HEK293 (cell line): ENCODE results near the gene MAPK9.
"Not testable (repeated sequence)": the region's sequence is repeated elsewhere in the genome, so short reads cannot be mapped to it uniquely, and the experiment has no call there.

Experiments used
- CTCF ChIA-PET: fragments of 350-600 bp; formaldehyde crosslinking; extraction: SDS; loops from one replicate; lab custom pipeline; 2021; ENCODE audit warnings: antibody characterized with exemption; lab: Yijun Ruan, JAX
- POLR2A ChIA-PET: fragments of 300-600 bp; formaldehyde crosslinking; extraction: SDS; loops from one replicate; lab custom pipeline; 2020; ENCODE audit warnings: antibody characterized with exemption, inconsistent platforms; lab: Yijun Ruan, JAX
- H3K27ac ChIP-seq: fragments of 200-500 bp; sonication (Bioruptor generic); 2 replicates; pipeline ENCODE4 v1.5.1; 2014; ENCODE audit warnings: low read depth, low read length, control low read depth, inconsistent platforms; ENCODE audit errors: extremely low read depth
- H3K36me3 ChIP-seq, 2 experiments: fragments of 200-500 bp in 1 of 2; sonication (Bioruptor generic) in 1 of 2; 1 replicate in 1 of 2; 2 replicates in 1 of 2; pipeline ENCODE4 v1.5.1; 2014 to 2017; ENCODE audit warnings: inconsistent platforms in 2 of 2, low read length in 2 of 2; ENCODE audit not compliant: control insufficient read depth in 2 of 2, insufficient read depth in 1 of 2
- H3K4me1 ChIP-seq: fragments of 200-500 bp; sonication (Bioruptor generic); 2 replicates; pipeline ENCODE4 v1.5.1; 2014; ENCODE audit warnings: mild to moderate bottlenecking, low read length, inconsistent platforms; ENCODE audit not compliant: control insufficient read depth, insufficient read depth
- H3K4me3 ChIP-seq: 2 replicates; pipeline ENCODE4 v1.5.1; 2011; ENCODE audit warnings: low read depth, mild to moderate bottlenecking, control low read depth, low read length, moderate library complexity
- H3K9me3 ChIP-seq: fragments of 200-500 bp; sonication (Bioruptor generic); 2 replicates; pipeline ENCODE4 v1.5.1; 2014; ENCODE audit warnings: low read depth, low read length, inconsistent platforms; ENCODE audit not compliant: control insufficient read depth, insufficient read depth
- EGR2 ChIP-seq: fragments of 450-650 bp; formaldehyde crosslinking; IDR thresholded peaks from 2 replicates; pipeline ENCODE4 v1.5.1; 2016; ENCODE audit warnings: low read depth, missing biosample characterization, missing genetic modification characterization
- GLIS1 ChIP-seq: fragments of 450-650 bp; formaldehyde crosslinking; IDR thresholded peaks from 2 replicates; pipeline ENCODE4 v1.5.1; 2016; ENCODE audit warnings: missing biosample characterization, missing genetic modification characterization
- INSM2 ChIP-seq: fragments of 450-650 bp; formaldehyde crosslinking; IDR thresholded peaks from 2 replicates; pipeline ENCODE4 v1.5.1; 2016; ENCODE audit warnings: missing biosample characterization, missing genetic modification characterization
- RBAK ChIP-seq: fragments of 450-650 bp; formaldehyde crosslinking; IDR thresholded peaks from 2 replicates; pipeline ENCODE4 v1.5.1; 2016; ENCODE audit warnings: missing biosample characterization, missing genetic modification characterization
- SCRT1 ChIP-seq: fragments of 450-650 bp; formaldehyde crosslinking; IDR thresholded peaks from 2 replicates; pipeline ENCODE4 v1.5.1; 2016; ENCODE audit warnings: missing biosample characterization, missing genetic modification characterization, borderline replicate concordance
- SP2 ChIP-seq: fragments of 450-650 bp; formaldehyde crosslinking; IDR thresholded peaks from 2 replicates; pipeline ENCODE4 v1.5.1; 2016; ENCODE audit warnings: missing biosample characterization, missing genetic modification characterization
- YY2 ChIP-seq: fragments of 450-650 bp; formaldehyde crosslinking; IDR thresholded peaks from 2 replicates; pipeline ENCODE4 v1.5.1; 2016; ENCODE audit warnings: missing biosample characterization, missing genetic modification characterization
- ZBTB17 ChIP-seq: fragments of 450-650 bp; formaldehyde crosslinking; IDR thresholded peaks from 2 replicates; pipeline ENCODE4 v1.5.1; 2016; ENCODE audit warnings: missing biosample characterization, missing genetic modification characterization
- ZBTB26 ChIP-seq: fragments of 450-650 bp; formaldehyde crosslinking; optimal IDR thresholded peaks from 2 replicates; pipeline ENCODE3; 2016; ENCODE audit warnings: missing biosample characterization, mild to moderate bottlenecking, missing genetic modification characterization
- ZBTB44 ChIP-seq: fragments of 450-650 bp; IDR thresholded peaks from 2 replicates; pipeline ENCODE4 v1.5.1; 2018; ENCODE audit warnings: missing biosample characterization, mild to moderate bottlenecking, missing genetic modification characterization
- ZEB2 ChIP-seq: fragments of 450-650 bp; formaldehyde crosslinking; IDR thresholded peaks from 2 replicates; pipeline ENCODE4 v1.5.1; 2016; ENCODE audit warnings: missing biosample characterization, missing genetic modification characterization
- ZNF114 ChIP-seq: fragments of 450-650 bp; formaldehyde crosslinking; IDR thresholded peaks from 2 replicates; pipeline ENCODE4 v1.5.0; 2017; ENCODE audit warnings: missing biosample characterization, missing genetic modification characterization
- ZNF221 ChIP-seq: fragments of 450-650 bp; formaldehyde crosslinking; IDR thresholded peaks from 2 replicates; pipeline ENCODE4 v1.5.1; 2017; ENCODE audit warnings: missing biosample characterization, missing genetic modification characterization, borderline replicate concordance
- ZNF248 ChIP-seq: fragments of 450-650 bp; formaldehyde crosslinking; IDR thresholded peaks from 2 replicates; pipeline ENCODE4 v1.5.1; 2017; ENCODE audit warnings: missing biosample characterization, missing genetic modification characterization
- ZNF311 ChIP-seq: fragments of 450-650 bp; formaldehyde crosslinking; IDR thresholded peaks from 2 replicates; pipeline ENCODE4 v1.5.1; 2017; ENCODE audit warnings: missing biosample characterization, missing genetic modification characterization, borderline replicate concordance
- ZNF433 ChIP-seq: fragments of 450-650 bp; formaldehyde crosslinking; IDR thresholded peaks from 2 replicates; pipeline ENCODE4 v1.5.1; 2016; ENCODE audit warnings: missing biosample characterization, missing genetic modification characterization, low read depth
- ZNF660 ChIP-seq: fragments of 450-650 bp; IDR thresholded peaks from 2 replicates; pipeline ENCODE4 v1.5.1; 2018; ENCODE audit warnings: missing biosample characterization, mild to moderate bottlenecking, missing genetic modification characterization
- TF ChIP-seq, protein P1 (sequence below): fragments of 450-650 bp; formaldehyde crosslinking; IDR thresholded peaks from 2 replicates; pipeline ENCODE4 v1.5.1; 2017; ENCODE audit warnings: missing biosample characterization, missing genetic modification characterization

MAPK9 gene

GRCh38 chr5:180301253-180301652, 9.4 kb upstream of the MAPK9 start:
- no peak overlapping the region for H3K27ac ChIP-seq
- ChIA-PET POLR2A (no interaction called here), CTCF (interaction anchor here (0.9 to 3.2 kb wide), 2 partner anchors 15 to 28 kb away, joined by 3 to 17 read pairs; no protein-coding TSS in a partner anchor)
- no peak for TF ChIP-seq GLIS1 (tag by site-specific recombination)
- no peak for TF ChIP-seq ZNF221 (tag by site-specific recombination)
- TF ChIP-seq, all 188 proteins: peak for 0
- no peak overlapping the region for H3K4me3 ChIP-seq
- H3K4me1 ChIP-seq: no peaks in the 10 kb centered on the region
- peaks cover 0 to 40% of the 10 kb centered on the region in 2 experiments; a peak in 1 of 3 replicates for H3K36me3 ChIP-seq
- no peaks in the 10 kb centered on the region for H3K9me3 ChIP-seq

DNA sequence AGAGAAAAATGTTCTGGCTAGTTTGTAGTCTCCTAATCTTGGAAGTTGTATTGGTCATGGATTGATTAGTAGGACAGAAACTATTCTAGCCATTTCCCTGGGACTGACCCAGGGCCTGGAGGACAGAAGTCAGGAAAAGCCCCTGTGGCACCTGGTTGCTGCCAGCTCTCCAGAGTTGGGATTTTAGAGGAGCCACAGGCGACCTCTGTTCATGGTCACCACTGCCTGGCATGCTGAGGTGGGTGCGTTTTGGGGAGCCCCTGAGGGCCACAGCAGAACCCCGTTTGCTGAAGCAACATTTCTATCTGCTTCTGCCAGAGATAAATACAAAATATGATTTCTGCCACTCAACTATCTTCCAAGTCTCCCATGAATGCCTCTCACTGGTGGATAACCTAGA, 7.6 kb upstream of the MAPK9 start:
- CTCF ChIA-PET: interaction anchor here (0.6 to 3.2 kb wide), 2 partner anchors 17 to 166 kb away, joined by 3 to 17 read pairs; no protein-coding TSS in a partner anchor
- TF ChIP-seq ZNF221 (tag by site-specific recombination) (no peak), ZNF433 (tag by site-specific recombination) (no peak), ZNF311 (no peak), ZBTB44 (tag by site-specific recombination) (no peak), SCRT1 (tag by site-specific recombination) (no peak), ZNF660 (tag by site-specific recombination) (no peak)
- POLR2A ChIA-PET: no interaction called here
- Histone ChIP-seq H3K4me3 (no peak overlapping the region), H3K9me3 (no peaks in the 10 kb centered on the region), H3K27ac (no peak overlapping the region), H3K36me3 (peaks cover 0 to 30% of the 10 kb centered on the region in 2 experiments; a peak in 2 of 3 replicates), H3K4me1 (no peaks in the 10 kb centered on the region)

DNA sequence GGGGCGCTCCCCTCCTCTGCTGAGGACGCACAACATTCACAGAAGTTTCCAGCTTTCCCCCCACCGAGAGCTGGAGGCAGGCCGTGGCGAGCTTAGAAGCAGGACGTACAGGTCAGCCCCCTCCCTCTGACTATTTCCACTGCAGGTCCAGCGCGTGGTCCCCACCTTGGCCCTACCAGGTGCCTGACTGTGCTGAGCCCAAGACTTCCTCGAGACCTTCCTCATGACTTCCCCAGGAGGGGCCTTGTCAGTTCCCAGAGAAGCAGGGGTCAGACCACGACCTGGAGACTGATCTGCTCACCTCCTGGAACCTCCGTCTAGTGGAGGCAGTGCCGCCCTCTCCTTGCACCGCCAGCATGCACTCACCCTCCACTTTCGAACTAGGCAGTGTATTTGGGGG, 7.1 kb upstream of the MAPK9 start:
- peaks cover 2 to 31% of the 10 kb centered on the region in 2 experiments; a peak in 2 of 3 replicates for H3K36me3 ChIP-seq
- POLR2A ChIA-PET, H3K4me1 ChIP-seq, H3K9me3 ChIP-seq, CTCF ChIA-PET, H3K27ac ChIP-seq, H3K4me3 ChIP-seq: not testable (repeated sequence)

- CTCF ChIA-PET: interaction anchor here (0.8 to 5.6 kb wide), 4 partner anchors 18 to 330 kb away, joined by 3 to 45 read pairs (median 4); no protein-coding TSS in a partner anchor
- no peak for TF ChIP-seq RBAK (tag by site-specific recombination)
- no peak for TF ChIP-seq INSM2 (tag by site-specific recombination)
- TF ChIP-seq ZBTB26 (tag by site-specific recombination): no peak
- no peak for TF ChIP-seq ZBTB17
- no peak for TF ChIP-seq SP2 (tag by site-specific recombination)
- TF ChIP-seq ZEB2 (tag by site-specific recombination): no peak
- TF ChIP-seq ZNF248 (tag by site-specific recombination): no peak
- TF ChIP-seq YY2: no peak
- TF ChIP-seq, protein P1, sequence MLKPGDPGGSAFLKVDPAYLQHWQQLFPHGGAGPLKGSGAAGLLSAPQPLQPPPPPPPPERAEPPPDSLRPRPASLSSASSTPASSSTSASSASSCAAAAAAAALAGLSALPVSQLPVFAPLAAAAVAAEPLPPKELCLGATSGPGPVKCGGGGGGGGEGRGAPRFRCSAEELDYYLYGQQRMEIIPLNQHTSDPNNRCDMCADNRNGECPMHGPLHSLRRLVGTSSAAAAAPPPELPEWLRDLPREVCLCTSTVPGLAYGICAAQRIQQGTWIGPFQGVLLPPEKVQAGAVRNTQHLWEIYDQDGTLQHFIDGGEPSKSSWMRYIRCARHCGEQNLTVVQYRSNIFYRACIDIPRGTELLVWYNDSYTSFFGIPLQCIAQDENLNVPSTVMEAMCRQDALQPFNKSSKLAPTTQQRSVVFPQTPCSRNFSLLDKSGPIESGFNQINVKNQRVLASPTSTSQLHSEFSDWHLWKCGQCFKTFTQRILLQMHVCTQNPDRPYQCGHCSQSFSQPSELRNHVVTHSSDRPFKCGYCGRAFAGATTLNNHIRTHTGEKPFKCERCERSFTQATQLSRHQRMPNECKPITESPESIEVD: no peak
- TF ChIP-seq ZNF114 (tag by site-specific recombination): no peak
- TF ChIP-seq EGR2 (tag by site-specific recombination): no peak
These were observed 5.9 kb upstream of the MAPK9 start for GRCh38 chr5:180297587-180298282.

More at GRCh38 chr5:180297587-180298282, 5.9 kb upstream of the MAPK9 start:
- Histone ChIP-seq H3K4me1 (no peaks in the 10 kb centered on the region), H3K27ac (no peak overlapping the region), H3K4me3 (no peak overlapping the region), H3K36me3 (peaks cover 4 to 26% of the 10 kb centered on the region in 2 experiments; a peak in 2 of 3 replicates), H3K9me3 (no peaks in the 10 kb centered on the region)
- POLR2A ChIA-PET: interaction anchor here (0.5 kb wide), 1 partner anchor 41 kb away, joined by 3 read pairs; no protein-coding TSS in a partner anchor
